ENCODE data around the gene ABCB4. TPM values are rescaled to one million over a fixed set of nuclear protein-coding genes. Genes with fewer than 3 reads are reported as not detected.
A peak's percentile ranks its signal among the peaks of the same experiment; 100 is the strongest.

Gene ABCB4
- total RNA-seq, 4 donors from 2014 or later, result 1.6 to 2.8 (median 1.9) TPM; not detected in 1

DNA sequence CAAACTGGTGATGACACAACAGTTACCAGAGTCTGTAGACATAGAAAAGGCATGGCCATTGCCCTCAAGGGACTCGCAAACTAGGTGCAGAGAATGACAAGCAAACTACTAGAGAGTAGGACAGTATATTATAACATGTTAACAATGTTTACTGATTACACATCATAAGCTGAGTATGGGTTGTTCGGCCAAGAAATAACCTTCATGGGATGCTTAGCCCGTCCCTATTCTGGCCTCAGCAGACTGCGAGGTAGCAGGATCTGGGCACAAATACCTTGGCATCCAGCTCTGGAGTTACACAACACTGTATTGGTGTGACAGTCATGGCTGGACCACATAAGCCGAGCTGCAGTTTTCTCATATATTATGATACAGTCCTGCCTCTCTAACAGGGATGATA is 51.4 kb downstream of the ABCB4 start:
- H3K4me3 ChIP-seq, result no peak overlapping the region
- no peaks in the 10 kb centered on the region for H3K27me3 ChIP-seq
- TF ChIP-seq EP300 (IDR thresholded peaks at IDR 0.05) (no peak), POLR2AphosphoS5 (IDR thresholded peaks at IDR 0.05) (no peak), POLR2A (IDR thresholded peaks at IDR 0.05) (no peak)
- TF ChIP-seq, protein P1, sequence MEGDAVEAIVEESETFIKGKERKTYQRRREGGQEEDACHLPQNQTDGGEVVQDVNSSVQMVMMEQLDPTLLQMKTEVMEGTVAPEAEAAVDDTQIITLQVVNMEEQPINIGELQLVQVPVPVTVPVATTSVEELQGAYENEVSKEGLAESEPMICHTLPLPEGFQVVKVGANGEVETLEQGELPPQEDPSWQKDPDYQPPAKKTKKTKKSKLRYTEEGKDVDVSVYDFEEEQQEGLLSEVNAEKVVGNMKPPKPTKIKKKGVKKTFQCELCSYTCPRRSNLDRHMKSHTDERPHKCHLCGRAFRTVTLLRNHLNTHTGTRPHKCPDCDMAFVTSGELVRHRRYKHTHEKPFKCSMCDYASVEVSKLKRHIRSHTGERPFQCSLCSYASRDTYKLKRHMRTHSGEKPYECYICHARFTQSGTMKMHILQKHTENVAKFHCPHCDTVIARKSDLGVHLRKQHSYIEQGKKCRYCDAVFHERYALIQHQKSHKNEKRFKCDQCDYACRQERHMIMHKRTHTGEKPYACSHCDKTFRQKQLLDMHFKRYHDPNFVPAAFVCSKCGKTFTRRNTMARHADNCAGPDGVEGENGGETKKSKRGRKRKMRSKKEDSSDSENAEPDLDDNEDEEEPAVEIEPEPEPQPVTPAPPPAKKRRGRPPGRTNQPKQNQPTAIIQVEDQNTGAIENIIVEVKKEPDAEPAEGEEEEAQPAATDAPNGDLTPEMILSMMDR (IDR thresholded peaks at IDR 0.05), result no peak
- H3K9me3 ChIP-seq, result no peaks in the 10 kb centered on the region
- no peak overlapping the region for H3K27ac ChIP-seq
- 83% methylated on average over 5 of the region's 5 CpGs for WGBS
- no peak for DNase-seq (ENCODE audit: low spot score in 2 of 2)
- H3K36me3 ChIP-seq, result no peaks in the 10 kb centered on the region
- no peaks in the 10 kb centered on the region for H3K4me1 ChIP-seq

DNA sequence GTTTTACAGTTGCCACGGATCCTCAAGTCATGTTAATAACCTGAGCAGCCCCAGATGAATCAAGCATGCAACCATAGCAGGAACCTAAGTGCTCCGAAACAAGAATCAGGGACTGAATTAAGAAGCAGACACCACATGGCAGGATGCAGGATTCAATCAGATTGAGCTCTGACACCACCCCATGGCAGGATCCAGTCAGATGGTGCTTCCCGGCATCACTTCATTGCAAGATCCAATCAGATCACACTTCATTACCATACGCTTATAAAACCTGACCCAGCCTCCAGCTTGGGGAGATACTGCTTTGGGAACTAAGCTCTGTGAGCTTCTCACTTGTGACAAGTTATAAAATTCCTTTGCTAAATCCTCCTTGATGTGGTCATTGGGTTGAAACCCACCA is 55.3 kb downstream of the ABCB4 start:
- H3K4me1 ChIP-seq, result peaks cover 9% of the 10 kb centered on the region
- no peak overlapping the region for H3K4me3 ChIP-seq
- no peaks in the 10 kb centered on the region for H3K9me3 ChIP-seq
- no peak overlapping the region for H3K27ac ChIP-seq
- TF ChIP-seq, protein P1 (IDR thresholded peaks at IDR 0.05), result no peak
- TF ChIP-seq POLR2AphosphoS5 (IDR thresholded peaks at IDR 0.05), result no peak
- TF ChIP-seq EP300 (IDR thresholded peaks at IDR 0.05), result no peak
- DNase-seq (ENCODE audit: low spot score in 2 of 2), result no peak
- no peaks in the 10 kb centered on the region for H3K36me3 ChIP-seq
- WGBS, result 93% methylated on average over 4 of the region's 4 CpGs
- H3K27me3 ChIP-seq, result no peaks in the 10 kb centered on the region

DNA sequence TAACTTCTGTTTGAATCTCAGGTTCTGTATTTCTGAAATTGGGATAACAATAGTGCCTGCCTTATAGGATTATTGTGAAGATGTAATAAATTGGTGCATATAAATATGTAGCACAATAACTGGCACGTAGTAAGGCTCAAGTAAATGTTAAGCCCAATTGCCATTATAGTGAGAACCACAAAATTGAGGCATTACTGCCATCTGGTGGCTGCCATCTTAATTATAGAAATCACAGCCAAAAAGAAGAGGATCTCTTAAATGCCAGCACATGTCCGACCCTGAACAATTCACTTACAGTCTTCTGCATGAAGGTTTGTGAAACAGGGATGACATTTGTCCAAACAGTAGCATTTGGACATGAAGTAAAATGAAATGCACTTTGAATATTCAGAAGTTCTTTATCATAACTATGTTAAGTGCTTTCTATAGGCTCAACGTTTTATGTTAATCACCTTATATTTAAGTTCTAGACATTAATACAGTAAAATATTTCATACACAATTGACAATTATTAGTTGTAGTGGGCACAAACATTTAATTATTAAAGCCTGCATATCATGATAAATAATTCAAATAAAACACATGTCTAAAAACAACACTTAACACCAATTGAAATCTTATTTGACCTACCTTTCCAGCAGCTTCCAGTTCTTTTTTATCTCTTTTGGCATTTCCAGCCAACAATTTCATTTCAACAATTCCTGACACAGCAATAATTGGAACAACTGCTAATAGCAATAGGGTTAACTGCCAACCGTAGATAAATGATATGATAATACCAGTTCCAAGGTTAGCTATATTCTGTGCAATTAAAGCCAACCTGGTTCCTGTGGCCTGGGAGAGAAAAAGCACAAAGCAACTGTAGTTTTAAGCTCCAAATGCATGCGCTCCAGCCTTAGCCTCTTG is 58.5 kb downstream of the ABCB4 start:
- DNase-seq (ENCODE audit: low spot score in 2 of 2), result no peak
- Histone ChIP-seq H3K4me3 (no peak overlapping the region), H3K36me3 (no peaks in the 10 kb centered on the region), H3K9me3 (no peaks in the 10 kb centered on the region), H3K27ac (no peak overlapping the region), H3K27me3 (no peaks in the 10 kb centered on the region), H3K4me1 (peaks cover 21% of the 10 kb centered on the region)
- TF ChIP-seq, protein P1 (IDR thresholded peaks at IDR 0.05), result peak; percentile 34 to 40
- no peak for TF ChIP-seq POLR2A (IDR thresholded peaks at IDR 0.05)
- WGBS, result 32% methylated on average over 5 of the region's 5 CpGs

DNA sequence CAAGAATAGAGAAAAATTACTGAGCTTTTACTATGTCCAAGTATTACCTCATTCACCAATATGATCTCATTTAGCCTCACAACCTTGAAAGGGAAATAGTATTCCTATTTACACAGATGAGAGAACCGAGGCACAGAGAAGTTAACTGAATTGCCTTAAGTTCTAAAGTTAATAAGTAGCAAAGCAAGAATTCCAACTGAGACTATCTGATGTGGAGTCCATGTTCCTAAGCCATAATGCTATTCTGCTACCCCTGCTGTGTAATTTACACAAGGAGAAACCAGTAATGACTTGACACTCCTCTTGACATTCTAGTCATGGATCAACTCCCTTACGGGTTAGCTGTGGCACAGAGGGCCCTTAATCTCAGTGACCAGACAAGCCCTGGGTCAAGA is 60.7 kb downstream of the ABCB4 start:
- no peak for TF ChIP-seq POLR2A (IDR thresholded peaks at IDR 0.05)
- TF ChIP-seq EP300 (IDR thresholded peaks at IDR 0.05), result no peak
- TF ChIP-seq, protein P1 (IDR thresholded peaks at IDR 0.05), result no peak
- no peak for TF ChIP-seq POLR2AphosphoS5 (IDR thresholded peaks at IDR 0.05)
- H3K27me3 ChIP-seq, result no peaks in the 10 kb centered on the region
- 81% methylated on average over 2 of the region's 2 CpGs for WGBS
- peaks cover 21% of the 10 kb centered on the region for H3K4me1 ChIP-seq
- H3K4me3 ChIP-seq, result no peak overlapping the region
- no peaks in the 10 kb centered on the region for H3K9me3 ChIP-seq
- H3K36me3 ChIP-seq, result no peaks in the 10 kb centered on the region
- no peak overlapping the region for H3K27ac ChIP-seq
- DNase-seq (ENCODE audit: low spot score in 2 of 2), result no peak

DNA sequence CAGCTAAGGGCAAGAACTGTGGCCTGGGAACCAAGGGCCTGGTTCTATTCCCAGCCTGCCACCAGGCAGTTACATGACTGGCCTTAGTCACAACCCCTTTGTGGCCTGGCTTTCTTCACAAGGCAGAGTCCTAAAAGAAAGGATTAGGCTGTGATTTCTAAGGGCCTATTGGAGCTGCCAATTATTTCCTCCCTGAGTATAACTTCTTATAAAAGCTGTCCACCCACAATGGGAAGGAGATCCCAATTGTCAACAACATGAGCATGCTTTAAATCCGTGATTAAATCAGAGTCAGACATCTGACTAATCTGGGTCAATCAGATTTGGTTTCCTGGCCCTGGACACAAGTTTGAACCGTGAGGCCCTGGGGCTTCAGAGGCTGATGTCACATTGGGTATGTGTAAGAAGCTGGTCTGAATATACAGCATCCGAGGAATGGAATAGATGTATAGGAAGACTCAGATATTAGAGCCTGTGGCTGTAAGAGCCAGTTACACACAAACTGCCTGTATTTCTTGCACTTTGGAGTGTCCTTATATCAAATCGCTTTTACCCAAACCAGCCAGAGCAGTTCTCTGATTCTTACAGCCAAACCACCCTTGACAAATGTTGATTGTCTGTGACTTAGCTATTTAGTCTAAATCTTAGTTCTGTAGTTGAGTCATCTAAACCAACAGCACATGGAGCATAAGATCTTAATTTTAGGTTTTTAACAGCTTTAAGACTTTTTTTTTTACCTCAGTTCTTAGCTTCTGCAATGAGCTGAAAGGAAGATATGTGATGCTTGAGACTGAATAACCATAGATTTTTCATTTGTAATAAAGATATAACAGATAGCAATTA is 61.3 kb downstream of the ABCB4 start:
- H3K36me3 ChIP-seq, result no peaks in the 10 kb centered on the region
- WGBS, result 35% methylated on average over 4 of the region's 4 CpGs
- H3K4me1 ChIP-seq, result peaks cover 21% of the 10 kb centered on the region
- H3K4me3 ChIP-seq, result no peak overlapping the region
- DNase-seq (ENCODE audit: low spot score in 2 of 2), result no peak
- H3K27ac ChIP-seq, result no peak overlapping the region
- no peaks in the 10 kb centered on the region for H3K9me3 ChIP-seq
- TF ChIP-seq EP300 (IDR thresholded peaks at IDR 0.05) (no peak), POLR2A (IDR thresholded peaks at IDR 0.05) (no peak), POLR2AphosphoS5 (IDR thresholded peaks at IDR 0.05) (no peak)
- no peaks in the 10 kb centered on the region for H3K27me3 ChIP-seq
